ENCODE results near the gene ZMYND10.
A peak's percentile ranks its signal among the peaks of the same experiment; 100 is the strongest.

ZMYND10 gene

GRCh38 chr3:50358911-50359759, 13.6 kb upstream of the ZMYND10 start, which contains the start of gene TMEM115:
TMEM115 (minus strand) TSS chr3:50359521; CDS start chr3:50359063, 458 bp downstream.
- no peak for TF ChIP-seq GATA2 (IDR thresholded peaks at IDR 0.05; ENCODE audit: low read depth, low read length)

GRCh38 chr3:50358355-50358910, 12.9 kb upstream of the ZMYND10 start:
- TF ChIP-seq GATA3 (IDR thresholded peaks at IDR 0.05; ENCODE audit: low read depth, low read length) = no peak
- TF ChIP-seq GATA2 (IDR thresholded peaks at IDR 0.05; ENCODE audit: low read depth, low read length) = no peak

GRCh38 chr3:50357481-50357880, 11.9 kb upstream of the ZMYND10 start:
- TF ChIP-seq GATA3 (IDR thresholded peaks at IDR 0.05; ENCODE audit: low read depth, low read length) = no peak
- no peak for TF ChIP-seq GATA2 (IDR thresholded peaks at IDR 0.05; ENCODE audit: low read depth, low read length)

GRCh38 chr3:50356553-50356952, 11.0 kb upstream of the ZMYND10 start:
- no peak for TF ChIP-seq GATA3 (IDR thresholded peaks at IDR 0.05; ENCODE audit: low read depth, low read length)
- no peak for TF ChIP-seq GATA2 (IDR thresholded peaks at IDR 0.05; ENCODE audit: low read depth, low read length)

- TF ChIP-seq GATA3 (IDR thresholded peaks at IDR 0.05; ENCODE audit: low read depth, low read length) (no peak), GATA2 (IDR thresholded peaks at IDR 0.05; ENCODE audit: low read depth, low read length) (no peak)
Observed at GRCh38 chr3:50355829-50356552, 10.5 kb upstream of the ZMYND10 start.

- TF ChIP-seq GATA2 (IDR thresholded peaks at IDR 0.05; ENCODE audit: low read depth, low read length) = no peak
- no peak for TF ChIP-seq GATA3 (IDR thresholded peaks at IDR 0.05; ENCODE audit: low read depth, low read length)
Observed at GRCh38 chr3:50354850-50355249, 9.3 kb upstream of the ZMYND10 start.

- peak; percentile 72; the same call in 1 of the 2 replicates for TF ChIP-seq GATA2 (IDR thresholded peaks at IDR 0.05; ENCODE audit: low read depth, low read length)
- TF ChIP-seq GATA3 (IDR thresholded peaks at IDR 0.05; ENCODE audit: low read depth, low read length) = no peak
Observed at GRCh38 chr3:50354186-50354764, 8.7 kb upstream of the ZMYND10 start.

GRCh38 chr3:50353245-50354004, 7.9 kb upstream of the ZMYND10 start:
- no peak for TF ChIP-seq GATA2 (IDR thresholded peaks at IDR 0.05; ENCODE audit: low read depth, low read length)
- TF ChIP-seq GATA3 (IDR thresholded peaks at IDR 0.05; ENCODE audit: low read depth, low read length) = no peak

GRCh38 chr3:50352781-50353180, 7.2 kb upstream of the ZMYND10 start:
- TF ChIP-seq GATA2 (IDR thresholded peaks at IDR 0.05; ENCODE audit: low read depth, low read length) (no peak), GATA3 (IDR thresholded peaks at IDR 0.05; ENCODE audit: low read depth, low read length) (no peak)

- no peak for TF ChIP-seq GATA2 (IDR thresholded peaks at IDR 0.05; ENCODE audit: low read depth, low read length)
- TF ChIP-seq GATA3 (IDR thresholded peaks at IDR 0.05; ENCODE audit: low read depth, low read length) = no peak
Observed at GRCh38 chr3:50351323-50351697, 5.8 kb upstream of the ZMYND10 start.

- TF ChIP-seq GATA2 (IDR thresholded peaks at IDR 0.05; ENCODE audit: low read depth, low read length) (no peak), GATA3 (IDR thresholded peaks at IDR 0.05; ENCODE audit: low read depth, low read length) (no peak)
Observed at GRCh38 chr3:50350527-50351322, 5.2 kb upstream of the ZMYND10 start, which contains the start of the genes CYB561D2 and NPRL2. CYB561D2 (plus strand) TSS chr3:50350862; CDS start chr3:50351434, 572 bp downstream. NPRL2 (minus strand) TSS chr3:50350775; CDS start chr3:50350652, 123 bp downstream.

- TF ChIP-seq GATA2 (IDR thresholded peaks at IDR 0.05; ENCODE audit: low read depth, low read length) (no peak), GATA3 (IDR thresholded peaks at IDR 0.05; ENCODE audit: low read depth, low read length) (no peak)
Observed at GRCh38 chr3:50350213-50350526, 4.6 kb upstream of the ZMYND10 start.

All from SH-SY5Y (cell line).